ENCODE measurements around the gene PLXNA1. TPM values are rescaled to one million over a fixed set of nuclear protein-coding genes. Genes with fewer than 3 reads are reported as not detected.

PLXNA1 gene
- total and polyA plus RNA-seq, 2 of the 8 experiments (the other 6 are each of a cell fraction or from before 2014, with no cell fraction given) = 47.5 to 54.9 TPM

DNA sequence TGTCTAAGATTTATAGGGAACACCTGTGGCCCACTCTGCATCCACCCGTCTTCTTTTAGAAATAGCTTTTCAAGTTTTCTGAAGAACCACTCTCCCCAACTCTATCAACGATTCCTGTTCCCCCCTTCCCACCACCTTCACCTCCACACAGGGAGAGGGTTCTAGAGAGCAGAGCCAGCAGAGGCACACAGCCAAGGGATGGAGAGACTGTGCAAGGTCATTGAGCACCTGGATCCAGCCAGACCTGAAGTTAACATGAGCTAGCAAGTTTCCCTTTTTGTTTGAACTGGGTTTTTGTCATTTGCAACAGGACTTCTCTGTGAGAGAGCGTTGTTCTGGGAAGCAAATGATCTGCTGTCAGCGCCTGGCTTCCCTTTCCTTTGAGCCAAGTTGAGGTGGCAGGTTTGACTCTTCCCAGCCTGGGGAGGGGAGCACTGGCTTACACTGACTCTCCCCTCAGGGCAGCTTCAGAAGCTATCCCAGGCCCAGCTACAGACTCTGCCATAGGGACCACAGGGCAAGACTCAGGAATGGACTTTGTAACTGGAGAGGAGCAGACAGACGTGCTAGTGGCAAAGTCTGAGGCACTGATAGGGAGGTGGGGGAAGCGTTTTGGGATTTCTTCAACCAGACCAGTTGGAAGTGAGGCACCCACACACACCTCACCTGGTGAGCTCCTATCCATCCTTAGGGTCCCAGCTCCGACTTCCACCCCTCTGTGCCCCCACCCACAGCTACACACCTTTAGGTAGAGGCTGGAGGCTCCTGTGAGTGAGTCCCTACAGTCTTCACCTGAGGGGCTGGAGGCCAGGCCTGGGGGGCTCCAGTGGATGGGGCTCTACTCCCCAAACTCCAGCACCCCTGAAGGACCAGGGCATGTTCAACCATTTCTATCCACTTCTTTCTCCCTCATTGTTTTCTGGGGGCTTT is 19.4 kb upstream of the PLXNA1 start (continued):
- TF ChIP-seq, protein P1, sequence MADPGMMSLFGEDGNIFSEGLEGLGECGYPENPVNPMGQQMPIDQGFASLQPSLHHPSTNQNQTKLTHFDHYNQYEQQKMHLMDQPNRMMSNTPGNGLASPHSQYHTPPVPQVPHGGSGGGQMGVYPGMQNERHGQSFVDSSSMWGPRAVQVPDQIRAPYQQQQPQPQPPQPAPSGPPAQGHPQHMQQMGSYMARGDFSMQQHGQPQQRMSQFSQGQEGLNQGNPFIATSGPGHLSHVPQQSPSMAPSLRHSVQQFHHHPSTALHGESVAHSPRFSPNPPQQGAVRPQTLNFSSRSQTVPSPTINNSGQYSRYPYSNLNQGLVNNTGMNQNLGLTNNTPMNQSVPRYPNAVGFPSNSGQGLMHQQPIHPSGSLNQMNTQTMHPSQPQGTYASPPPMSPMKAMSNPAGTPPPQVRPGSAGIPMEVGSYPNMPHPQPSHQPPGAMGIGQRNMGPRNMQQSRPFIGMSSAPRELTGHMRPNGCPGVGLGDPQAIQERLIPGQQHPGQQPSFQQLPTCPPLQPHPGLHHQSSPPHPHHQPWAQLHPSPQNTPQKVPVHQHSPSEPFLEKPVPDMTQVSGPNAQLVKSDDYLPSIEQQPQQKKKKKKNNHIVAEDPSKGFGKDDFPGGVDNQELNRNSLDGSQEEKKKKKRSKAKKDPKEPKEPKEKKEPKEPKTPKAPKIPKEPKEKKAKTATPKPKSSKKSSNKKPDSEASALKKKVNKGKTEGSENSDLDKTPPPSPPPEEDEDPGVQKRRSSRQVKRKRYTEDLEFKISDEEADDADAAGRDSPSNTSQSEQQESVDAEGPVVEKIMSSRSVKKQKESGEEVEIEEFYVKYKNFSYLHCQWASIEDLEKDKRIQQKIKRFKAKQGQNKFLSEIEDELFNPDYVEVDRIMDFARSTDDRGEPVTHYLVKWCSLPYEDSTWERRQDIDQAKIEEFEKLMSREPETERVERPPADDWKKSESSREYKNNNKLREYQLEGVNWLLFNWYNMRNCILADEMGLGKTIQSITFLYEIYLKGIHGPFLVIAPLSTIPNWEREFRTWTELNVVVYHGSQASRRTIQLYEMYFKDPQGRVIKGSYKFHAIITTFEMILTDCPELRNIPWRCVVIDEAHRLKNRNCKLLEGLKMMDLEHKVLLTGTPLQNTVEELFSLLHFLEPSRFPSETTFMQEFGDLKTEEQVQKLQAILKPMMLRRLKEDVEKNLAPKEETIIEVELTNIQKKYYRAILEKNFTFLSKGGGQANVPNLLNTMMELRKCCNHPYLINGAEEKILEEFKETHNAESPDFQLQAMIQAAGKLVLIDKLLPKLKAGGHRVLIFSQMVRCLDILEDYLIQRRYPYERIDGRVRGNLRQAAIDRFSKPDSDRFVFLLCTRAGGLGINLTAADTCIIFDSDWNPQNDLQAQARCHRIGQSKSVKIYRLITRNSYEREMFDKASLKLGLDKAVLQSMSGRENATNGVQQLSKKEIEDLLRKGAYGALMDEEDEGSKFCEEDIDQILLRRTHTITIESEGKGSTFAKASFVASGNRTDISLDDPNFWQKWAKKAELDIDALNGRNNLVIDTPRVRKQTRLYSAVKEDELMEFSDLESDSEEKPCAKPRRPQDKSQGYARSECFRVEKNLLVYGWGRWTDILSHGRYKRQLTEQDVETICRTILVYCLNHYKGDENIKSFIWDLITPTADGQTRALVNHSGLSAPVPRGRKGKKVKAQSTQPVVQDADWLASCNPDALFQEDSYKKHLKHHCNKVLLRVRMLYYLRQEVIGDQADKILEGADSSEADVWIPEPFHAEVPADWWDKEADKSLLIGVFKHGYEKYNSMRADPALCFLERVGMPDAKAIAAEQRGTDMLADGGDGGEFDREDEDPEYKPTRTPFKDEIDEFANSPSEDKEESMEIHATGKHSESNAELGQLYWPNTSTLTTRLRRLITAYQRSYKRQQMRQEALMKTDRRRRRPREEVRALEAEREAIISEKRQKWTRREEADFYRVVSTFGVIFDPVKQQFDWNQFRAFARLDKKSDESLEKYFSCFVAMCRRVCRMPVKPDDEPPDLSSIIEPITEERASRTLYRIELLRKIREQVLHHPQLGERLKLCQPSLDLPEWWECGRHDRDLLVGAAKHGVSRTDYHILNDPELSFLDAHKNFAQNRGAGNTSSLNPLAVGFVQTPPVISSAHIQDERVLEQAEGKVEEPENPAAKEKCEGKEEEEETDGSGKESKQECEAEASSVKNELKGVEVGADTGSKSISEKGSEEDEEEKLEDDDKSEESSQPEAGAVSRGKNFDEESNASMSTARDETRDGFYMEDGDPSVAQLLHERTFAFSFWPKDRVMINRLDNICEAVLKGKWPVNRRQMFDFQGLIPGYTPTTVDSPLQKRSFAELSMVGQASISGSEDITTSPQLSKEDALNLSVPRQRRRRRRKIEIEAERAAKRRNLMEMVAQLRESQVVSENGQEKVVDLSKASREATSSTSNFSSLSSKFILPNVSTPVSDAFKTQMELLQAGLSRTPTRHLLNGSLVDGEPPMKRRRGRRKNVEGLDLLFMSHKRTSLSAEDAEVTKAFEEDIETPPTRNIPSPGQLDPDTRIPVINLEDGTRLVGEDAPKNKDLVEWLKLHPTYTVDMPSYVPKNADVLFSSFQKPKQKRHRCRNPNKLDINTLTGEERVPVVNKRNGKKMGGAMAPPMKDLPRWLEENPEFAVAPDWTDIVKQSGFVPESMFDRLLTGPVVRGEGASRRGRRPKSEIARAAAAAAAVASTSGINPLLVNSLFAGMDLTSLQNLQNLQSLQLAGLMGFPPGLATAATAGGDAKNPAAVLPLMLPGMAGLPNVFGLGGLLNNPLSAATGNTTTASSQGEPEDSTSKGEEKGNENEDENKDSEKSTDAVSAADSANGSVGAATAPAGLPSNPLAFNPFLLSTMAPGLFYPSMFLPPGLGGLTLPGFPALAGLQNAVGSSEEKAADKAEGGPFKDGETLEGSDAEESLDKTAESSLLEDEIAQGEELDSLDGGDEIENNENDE (IDR thresholded peaks at IDR 0.05; ENCODE audit: insufficient replicate concordance, low read length) = no peak
- TF ChIP-seq KDM1A (IDR thresholded peaks at IDR 0.05; ENCODE audit: borderline replicate concordance, low read length) (no peak), ZNF274 (IDR thresholded peaks at IDR 0.05; ENCODE audit: borderline replicate concordance, extremely low read depth, low read length) (no peak), EZH2 (IDR thresholded peaks at IDR 0.05; ENCODE audit: low read depth, low read length, severe bottlenecking) (no peak), POU5F1 (IDR thresholded peaks at IDR 0.05; ENCODE audit: low read depth, low read length) (no peak), JUND (IDR thresholded peaks at IDR 0.05; ENCODE audit: low read length) (no peak), NANOG (IDR thresholded peaks at IDR 0.05; ENCODE audit: insufficient read depth, low read depth, low read length, poor library complexity, severe bottlenecking) (no peak)

Data from H1 (cell line).